Ovary (tissue), 3 donors: Measurements from ENCODE around the gene HES5.

Source experiments
- EP300 ChIP-seq: sonication (generic); formaldehyde crosslinking; IDR thresholded peaks from one replicate; pipeline ENCODE4 v1.6.1; 2017; ENCODE audit warnings: antibody characterized with exemption
- POLR2A ChIP-seq: fragments of 450-650 bp; IDR thresholded peaks from one replicate; pipeline ENCODE4 v1.6.1; 2017; ENCODE audit warnings: antibody characterized with exemption, mild to moderate bottlenecking, moderate library complexity
- TF ChIP-seq, protein P1 (sequence below), 3 donors: fragments of 450-650 bp in 2 of 3; fragments of 200-600 bp in 1 of 3; IDR thresholded peaks; one replicate each; pipeline versions ENCODE4 v1.5.1 to v1.8.0; 2016 to 2022; ENCODE audit warnings: antibody characterized with exemption in 3 of 3, mild to moderate bottlenecking in 1 of 3
- donor health status: DM: no; HTN: no; CAD: no.

DNA sequence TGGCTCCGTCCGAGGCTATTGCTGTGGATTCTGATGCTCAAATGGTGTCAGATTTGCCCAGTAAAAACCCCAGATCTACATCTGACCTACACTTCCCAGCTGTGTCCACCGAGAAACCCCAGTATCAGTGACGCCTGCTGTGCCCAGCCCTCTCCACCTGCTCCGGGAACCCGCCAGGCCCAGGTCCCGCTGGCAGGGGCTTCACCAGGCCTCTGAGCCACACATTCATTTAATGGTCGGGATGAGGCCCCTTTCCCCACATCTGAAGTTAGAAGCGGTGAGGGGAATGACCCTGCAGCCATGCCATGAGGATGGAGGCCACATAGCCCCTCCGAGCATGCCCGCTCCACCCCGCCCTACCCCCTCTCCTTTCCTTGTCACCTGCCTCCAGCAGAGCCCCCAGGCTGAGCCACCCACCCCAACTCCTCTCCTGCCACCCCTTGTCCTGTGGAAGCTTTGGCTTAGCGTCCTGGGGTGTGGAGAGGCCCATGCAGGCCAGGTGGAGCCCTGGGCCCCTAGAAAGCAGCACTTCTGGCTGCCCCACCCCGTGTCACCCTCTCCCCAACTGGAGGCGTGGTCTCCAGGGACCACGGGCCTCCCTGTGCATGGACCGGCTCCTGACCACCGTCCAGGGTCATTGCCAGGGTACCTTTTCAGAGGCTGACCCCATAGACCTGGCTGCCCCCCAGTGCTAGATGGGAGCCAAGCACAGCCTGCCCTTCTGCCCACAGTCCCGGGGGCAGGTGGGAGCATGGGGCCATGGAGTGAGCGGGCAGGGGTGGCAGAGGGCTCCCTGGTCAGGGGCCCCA, 34.1 kb upstream of the HES5 start:
- TF ChIP-seq, protein P1, sequence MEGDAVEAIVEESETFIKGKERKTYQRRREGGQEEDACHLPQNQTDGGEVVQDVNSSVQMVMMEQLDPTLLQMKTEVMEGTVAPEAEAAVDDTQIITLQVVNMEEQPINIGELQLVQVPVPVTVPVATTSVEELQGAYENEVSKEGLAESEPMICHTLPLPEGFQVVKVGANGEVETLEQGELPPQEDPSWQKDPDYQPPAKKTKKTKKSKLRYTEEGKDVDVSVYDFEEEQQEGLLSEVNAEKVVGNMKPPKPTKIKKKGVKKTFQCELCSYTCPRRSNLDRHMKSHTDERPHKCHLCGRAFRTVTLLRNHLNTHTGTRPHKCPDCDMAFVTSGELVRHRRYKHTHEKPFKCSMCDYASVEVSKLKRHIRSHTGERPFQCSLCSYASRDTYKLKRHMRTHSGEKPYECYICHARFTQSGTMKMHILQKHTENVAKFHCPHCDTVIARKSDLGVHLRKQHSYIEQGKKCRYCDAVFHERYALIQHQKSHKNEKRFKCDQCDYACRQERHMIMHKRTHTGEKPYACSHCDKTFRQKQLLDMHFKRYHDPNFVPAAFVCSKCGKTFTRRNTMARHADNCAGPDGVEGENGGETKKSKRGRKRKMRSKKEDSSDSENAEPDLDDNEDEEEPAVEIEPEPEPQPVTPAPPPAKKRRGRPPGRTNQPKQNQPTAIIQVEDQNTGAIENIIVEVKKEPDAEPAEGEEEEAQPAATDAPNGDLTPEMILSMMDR (IDR thresholded peaks at IDR 0.05) = no peak
- TF ChIP-seq POLR2A (no peak), EP300 (no peak)
